GM13976 (cell line): ENCODE measurements around the gene SGO2.

Experiments
- DNase-seq: peaks from one replicate; pipeline ENCODE4 v3.0.0; 2012; ENCODE audit warnings: low spot score
- CTCF ChIP-seq: IDR thresholded peaks from 2 replicates; pipeline ENCODE4 v1.5.1; 2012; ENCODE audit warnings: borderline replicate concordance, mild to moderate bottlenecking; ENCODE audit not compliant: insufficient read depth; ENCODE audit errors: extremely low read depth, missing control alignments, control extremely low read depth
- in situ Hi-C: fragments of 300-500 bp; cut with MboI; formaldehyde crosslinking; loops from one replicate; pipeline ENCODE4 v1.12.0; 2022; ENCODE audit warnings: low sequenced_read_pairs, mixed read lengths, inconsistent platforms; ENCODE audit not compliant: unreplicated experiment

SGO2 gene

DNA sequence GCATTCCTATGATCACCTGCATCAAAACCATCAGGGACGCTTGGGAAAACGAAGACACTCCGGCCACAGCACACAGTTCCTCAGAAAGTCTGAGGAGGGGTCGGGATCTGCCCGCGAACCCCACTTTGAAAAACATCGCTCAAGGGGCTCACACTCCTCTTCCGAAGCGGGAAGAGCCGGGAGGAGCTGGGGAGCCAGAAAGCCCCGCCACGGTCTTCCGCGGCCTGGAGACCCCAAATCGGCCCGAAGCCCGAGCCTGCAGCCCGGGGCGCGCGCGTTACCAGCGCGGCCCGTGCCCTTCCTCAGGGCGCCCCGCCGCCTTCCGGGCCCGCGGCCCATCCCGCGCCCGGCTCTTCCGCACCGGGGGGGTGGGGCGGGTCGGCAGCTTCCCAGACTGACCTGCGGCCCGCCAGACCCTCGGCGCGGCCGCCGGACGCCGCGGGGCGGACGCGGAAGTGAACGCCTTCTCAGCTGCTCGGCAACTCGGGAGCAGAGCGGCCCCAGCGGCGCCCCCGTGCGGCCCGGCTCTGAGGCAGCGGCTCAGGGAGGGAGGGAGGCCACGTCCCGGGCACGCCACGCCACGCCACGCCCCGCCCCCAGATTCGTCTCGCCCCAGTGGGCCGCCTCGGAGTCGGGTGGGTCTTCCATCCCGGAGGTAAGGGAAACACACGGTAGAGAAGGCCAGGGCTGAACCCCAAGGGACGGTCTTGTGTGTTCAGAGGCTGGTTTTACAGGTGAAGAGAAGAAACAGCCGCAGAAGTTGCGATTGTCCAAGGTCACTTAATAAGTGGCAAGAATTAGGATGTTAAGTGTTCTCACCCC lies 16.2 kb upstream of the SGO2 start, which contains the start of gene KCTD18:
Gene KCTD18, minus strand, starts transcription at position 457 of the 822 bp plus-strand sequence. CDS start 3,052 bp downstream, outside the sequence.
- peak; percentile 98 for DNase-seq
- in situ Hi-C loops: no loop called here
- TF ChIP-seq CTCF: peak; percentile 98

- TF ChIP-seq CTCF: no peak
Observed at GRCh38 chr2:200515155-200515554, 10.9 kb upstream of the SGO2 start.

GRCh38 chr2:200523158-200523557 lies 2.8 kb upstream of the SGO2 start:
- no peak for DNase-seq
- in situ Hi-C loops: no loop called here
- no peak for TF ChIP-seq CTCF

More at GRCh38 chr2:200515155-200515554, 10.9 kb upstream of the SGO2 start:
- in situ Hi-C loops: no loop called here
- no peak for DNase-seq

DNA sequence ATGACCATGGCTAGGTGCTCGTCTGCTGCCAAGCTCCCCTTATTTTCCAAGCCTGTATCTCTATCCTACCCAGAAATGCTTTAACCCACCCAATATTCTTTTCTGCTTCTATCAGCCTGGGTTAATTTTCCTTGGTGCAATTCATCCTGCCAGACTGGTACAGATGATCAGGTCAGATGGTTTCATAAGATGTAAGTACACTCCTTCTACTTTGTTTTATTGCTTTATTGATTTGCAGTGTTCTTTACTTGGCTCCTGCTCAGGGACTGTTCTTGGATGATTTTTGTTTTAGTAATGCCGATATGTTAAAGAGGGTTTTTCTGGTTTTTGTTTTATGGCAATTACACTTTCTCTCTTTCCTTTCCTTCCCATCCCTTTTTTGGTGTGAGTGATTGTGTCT lies 2.4 kb upstream of the SGO2 start:
- TF ChIP-seq CTCF: no peak
- DNase-seq: no peak
- in situ Hi-C loops: no loop called here

- in situ Hi-C loops: no loop called here
- TF ChIP-seq CTCF: no peak
- DNase-seq: no peak
Observed at GRCh38 chr2:200525066-200525465, 941 bp upstream of the SGO2 start.

DNA sequence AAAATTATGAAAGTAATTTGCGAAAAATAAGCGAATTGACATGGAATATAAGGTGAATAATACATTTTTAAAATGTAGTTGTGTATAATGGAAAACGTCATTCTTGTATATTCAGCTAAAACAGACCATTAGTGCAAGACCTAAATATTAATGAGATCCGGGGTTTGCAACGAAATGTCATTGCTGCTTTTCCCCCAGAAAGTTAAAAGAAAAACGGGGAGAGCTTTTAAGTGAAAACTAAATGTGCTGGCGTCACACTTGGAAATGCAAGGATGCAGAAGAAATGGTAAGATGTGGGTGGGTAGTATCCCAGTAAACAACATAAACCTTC lies 491 bp upstream of the SGO2 start:
- no peak for DNase-seq
- no peak for TF ChIP-seq CTCF
- in situ Hi-C loops: no loop called here

DNA sequence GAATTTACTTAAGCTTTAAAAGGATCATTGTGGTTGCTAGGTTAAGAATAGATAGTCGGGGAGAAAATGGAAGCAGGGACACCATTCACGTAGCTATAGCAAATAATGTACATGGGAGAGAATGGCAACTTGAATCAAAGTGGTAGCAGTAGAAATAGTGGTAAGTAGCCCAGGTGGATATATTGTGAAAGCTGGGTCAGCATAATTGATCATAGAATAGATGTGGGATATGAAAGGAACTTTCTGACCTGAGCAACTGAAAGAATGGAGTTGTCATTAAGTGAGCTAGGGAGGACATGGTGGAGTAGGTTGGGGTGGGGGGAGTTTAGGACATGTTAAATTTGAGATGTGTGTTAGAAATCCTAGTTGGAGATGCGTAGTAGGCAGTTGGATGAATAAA lies 2.2 kb downstream of the SGO2 start:
- in situ Hi-C loops: no loop called here
- no peak for DNase-seq
- no peak for TF ChIP-seq CTCF
